ENCODE measurements around the gene GARS1.
A peak's percentile ranks its signal among the peaks of the same experiment; 100 is the strongest.

Gene GARS1

GRCh38 chr7:30657131-30657530 lies 62.5 kb downstream of the GARS1 start:
- DNase-seq = no peak

GRCh38 chr7:30658479-30659074 lies 63.9 kb downstream of the GARS1 start:
- DNase-seq = no peak

DNA sequence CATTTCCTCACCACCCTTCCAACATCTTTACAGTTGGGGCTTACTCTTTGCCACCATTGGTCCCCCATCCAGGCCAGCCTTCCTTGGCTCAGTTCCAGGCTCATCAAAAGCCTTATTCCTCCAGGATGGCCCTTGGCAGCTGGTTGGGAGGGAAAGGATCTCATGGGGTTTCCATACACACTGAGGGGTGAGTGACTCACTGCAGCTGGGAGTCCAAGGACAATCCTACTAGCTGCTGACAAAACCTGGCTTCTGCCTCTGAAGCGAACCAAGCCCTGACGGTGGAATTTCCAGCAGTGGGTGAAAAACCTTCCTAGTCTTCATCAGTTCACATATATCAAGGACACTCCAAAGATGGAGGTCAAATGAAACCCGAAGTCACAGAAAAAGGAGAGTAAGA lies 64.6 kb downstream of the GARS1 start:
- DNase-seq = no peak

GRCh38 chr7:30660331-30661255 lies 65.9 kb downstream of the GARS1 start:
- DNase-seq = no peak

DNA sequence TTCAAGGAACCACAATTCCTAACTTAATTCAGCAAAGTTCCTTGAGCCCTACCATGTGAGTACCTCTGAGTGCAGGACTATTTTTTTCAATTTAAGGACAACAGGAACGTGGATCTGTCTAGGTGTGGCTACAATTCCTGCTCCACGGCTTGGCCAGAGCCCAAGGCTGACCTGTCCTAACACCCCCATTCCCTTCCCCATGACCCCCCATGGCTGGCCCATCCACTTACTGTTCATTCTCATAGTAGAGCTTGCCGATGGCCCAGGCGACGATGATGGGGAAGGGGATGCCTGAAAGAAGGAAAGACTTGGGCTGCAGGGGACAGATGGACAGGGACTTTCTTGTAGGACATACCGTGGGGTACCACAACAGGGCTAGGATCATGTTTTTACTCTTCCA lies 67.2 kb downstream of the GARS1 start:
- no peak for DNase-seq

- no peak for DNase-seq
Measured at GRCh38 chr7:30662431-30662939, 67.8 kb downstream of the GARS1 start.

DNA sequence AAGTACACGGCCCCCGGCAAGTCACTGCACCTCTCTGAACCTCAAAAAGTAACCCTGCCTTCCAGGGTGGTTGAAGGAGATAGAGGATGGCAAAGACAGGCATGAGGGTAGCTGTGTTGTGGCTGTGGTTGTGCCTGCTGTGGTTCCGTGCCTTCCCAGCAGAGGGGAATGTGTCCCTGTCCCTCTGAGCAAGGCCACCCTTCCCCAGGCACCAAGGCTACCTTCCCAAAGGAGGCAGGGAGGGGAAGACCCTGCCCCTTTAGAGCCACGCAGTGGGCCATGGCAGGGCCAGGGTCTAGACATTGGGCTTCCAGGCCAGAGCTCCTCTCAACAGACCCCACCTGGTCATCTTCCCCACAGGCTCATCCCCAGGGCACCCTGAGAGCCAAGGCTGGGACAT lies 68.7 kb downstream of the GARS1 start:
- DNase-seq = no peak

DNA sequence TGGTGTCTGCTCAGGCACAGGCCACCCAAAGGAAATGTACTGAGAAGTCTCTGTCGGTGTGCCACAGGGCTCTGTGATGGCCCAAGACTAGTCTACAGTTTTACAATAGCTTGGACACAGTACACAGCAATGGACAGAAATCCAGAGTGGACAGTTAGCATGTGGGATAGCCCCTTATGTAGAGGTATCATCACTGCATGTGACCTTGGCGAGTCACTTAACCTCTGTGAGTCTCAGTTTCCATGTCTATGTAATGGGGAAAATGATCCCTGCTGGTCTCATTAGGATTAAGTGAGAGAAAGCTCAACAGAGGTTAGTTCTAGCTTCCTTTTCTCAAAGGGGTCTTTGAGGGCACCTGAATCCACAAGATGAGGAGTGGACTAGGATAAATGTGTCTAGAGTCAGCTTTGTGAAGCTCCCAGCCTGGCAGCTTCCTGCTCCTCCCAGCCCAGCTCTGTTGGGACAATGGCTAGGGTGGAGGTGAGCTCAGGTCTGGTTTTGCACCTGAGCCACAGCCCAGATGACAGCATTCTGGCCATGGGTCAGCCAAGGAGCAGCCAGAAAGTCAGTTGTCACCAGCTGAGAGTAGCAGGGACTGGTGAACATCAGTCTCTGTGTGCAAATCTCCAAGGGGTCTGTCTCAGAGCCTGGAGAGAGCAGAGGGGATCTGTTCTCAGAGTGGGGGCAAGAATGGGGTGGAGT lies 69.7 kb downstream of the GARS1 start:
- DNase-seq = no peak

- DNase-seq = no peak
Measured at GRCh38 chr7:30665043-30665442, 70.4 kb downstream of the GARS1 start.

DNA sequence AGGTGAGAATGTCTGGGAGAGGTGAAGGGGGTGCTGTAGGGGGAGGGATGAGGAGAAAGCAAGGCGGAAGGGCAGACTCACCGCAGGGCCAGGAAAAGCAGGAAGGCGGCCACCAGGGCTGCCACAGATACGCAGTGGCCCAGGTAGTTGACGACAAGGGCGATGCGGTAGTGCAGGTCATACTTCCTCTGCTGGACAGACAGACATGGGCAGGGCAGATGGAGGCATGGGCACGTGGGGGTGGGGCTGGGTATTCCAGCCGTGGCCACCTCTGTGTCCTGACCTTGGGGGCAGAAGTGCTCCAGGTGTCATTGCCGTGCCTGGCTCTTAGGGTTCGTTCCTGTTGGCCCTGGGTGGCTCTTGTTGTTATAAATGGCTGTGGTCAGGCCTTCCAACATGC lies 70.8 kb downstream of the GARS1 start:
- DNase-seq = no peak

GRCh38 chr7:30667172-30667571 lies 72.5 kb downstream of the GARS1 start:
- DNase-seq = no peak

DNA sequence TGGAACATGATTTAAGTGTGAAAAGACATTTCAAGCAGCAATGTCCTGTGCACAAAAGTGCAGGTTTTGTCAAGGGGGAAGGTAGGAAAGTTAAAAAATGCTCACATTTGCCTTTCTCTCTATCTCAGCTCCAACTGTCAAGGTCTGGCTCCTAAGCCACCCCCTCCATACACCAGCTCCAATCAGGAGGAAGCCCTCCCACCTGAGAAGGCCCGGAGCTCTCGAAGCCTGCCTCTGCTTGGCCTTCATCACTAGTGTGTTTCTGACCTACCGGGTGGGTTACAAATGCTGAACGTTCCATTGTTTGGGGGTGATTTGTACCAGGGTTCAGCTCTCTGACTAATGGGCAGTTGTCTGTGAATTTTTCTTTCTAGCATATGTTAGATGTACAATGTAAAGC lies 73.4 kb downstream of the GARS1 start:
- no peak for DNase-seq

GRCh38 chr7:30671793-30672465 lies 77.3 kb downstream of the GARS1 start:
- peak; percentile 44 for DNase-seq

- DNase-seq = no peak
Measured at GRCh38 chr7:30674420-30674819, 79.7 kb downstream of the GARS1 start.

GRCh38 chr7:30674876-30675275 lies 80.2 kb downstream of the GARS1 start:
- DNase-seq = no peak

DNA sequence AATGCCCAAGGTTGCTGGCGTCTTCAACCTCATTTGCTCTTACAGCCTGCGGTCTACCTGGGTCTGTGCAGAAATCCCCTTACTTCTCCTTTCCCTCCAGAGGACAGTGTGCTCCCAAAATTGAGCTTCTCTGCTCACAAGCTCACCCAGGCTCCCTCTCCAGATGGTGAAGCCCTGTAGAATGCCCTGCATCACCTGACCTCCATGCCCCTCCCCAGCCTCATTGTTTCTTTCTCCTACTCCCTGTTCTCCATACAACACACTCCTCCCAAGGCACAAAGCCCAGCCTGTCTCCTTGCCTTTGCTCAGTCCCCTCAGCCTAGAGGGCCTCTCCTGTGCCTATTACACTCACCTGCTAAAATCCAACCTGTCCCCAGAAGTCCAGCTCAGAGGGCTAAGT lies 84.1 kb downstream of the GARS1 start:
- DNase-seq = no peak

DNA sequence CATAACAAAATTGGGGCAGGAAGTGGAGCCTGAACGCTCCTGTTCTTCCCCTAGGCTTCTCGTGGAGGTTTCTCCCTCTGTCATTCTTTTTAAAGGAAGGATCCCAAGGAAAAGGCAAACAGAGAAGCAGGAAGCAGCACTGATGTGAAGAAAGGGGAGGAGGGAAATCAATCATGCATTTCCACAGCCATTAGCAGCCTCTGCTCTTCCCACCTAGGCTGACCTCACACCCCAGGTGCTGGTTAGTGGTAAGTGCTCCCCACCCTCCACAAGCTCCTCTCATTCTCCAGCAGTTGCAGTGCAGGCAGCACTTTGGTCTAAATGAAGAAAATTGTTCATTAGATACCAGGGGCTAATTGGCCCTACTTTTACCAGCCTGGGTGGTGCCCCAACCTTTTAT lies 85.0 kb downstream of the GARS1 start:
- DNase-seq = no peak

DNA sequence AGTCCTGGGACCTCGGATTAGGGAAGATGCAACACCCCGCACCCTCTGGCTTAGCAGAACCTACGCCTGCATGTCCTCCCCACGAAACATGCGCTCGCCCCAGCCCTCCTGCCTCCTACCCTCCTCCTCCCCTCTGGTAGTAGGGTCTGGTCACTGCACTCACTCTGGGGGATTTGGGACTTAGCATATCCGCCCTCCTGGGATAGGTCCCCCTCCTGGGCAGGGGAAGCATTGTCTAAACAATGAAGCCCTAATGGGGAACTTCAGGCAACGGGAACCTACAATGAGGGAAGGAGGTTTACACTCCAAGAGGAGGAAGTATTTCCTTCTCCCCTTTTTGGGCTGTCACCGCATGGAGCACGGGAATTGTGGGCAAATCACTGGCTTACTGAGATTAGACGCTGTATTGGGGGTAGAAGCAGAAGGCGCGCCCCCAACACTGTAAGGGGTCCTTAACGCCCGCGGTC lies 86.7 kb downstream of the GARS1 start:
- no peak for DNase-seq

- no peak for DNase-seq
Measured at GRCh38 chr7:30681815-30682211, 87.1 kb downstream of the GARS1 start.

DNA sequence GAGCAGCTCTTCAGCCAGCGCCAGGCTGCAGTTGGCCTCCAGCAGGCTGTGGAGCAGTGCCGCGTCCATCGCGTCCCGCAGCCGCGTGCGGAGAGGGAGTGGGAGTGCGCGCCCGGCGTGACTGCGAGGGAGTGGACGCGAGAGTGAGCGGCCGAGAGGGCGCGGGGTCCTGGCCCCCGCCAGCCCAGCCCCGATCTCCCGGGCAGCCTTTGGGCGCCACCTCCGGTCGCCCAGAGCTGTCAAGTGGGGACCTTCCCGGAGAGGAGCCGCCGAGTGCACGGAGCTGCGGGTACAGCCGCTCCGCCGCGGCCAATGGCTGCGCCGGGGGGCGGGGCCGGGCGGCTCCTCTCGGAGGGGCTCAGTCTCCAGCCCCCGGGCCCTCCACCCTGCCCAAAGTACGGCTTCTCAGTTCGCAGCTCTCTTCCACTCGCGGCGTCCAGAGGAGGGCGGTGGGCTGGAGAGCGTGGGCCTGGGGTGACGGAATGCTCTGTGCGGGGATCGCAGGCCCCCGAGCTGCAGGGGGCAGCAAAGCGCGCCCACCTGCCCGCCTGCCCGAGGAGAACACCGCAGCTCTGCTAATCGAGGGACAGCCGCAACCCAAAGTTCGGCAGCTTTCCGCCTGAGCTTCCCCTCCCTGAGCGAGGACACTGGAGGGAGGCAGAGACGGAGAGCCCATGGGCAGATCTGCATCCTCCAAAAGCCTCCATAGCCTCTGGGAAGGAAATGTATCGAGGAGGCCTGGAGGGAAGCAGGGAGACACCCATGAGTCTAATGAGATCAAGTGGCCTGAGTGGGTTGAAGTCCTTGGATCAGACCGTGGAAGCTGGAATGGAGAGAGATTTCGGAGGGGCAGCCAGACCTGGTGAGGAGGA lies 87.8 kb downstream of the GARS1 start, which contains the start of gene CRHR2:
Gene CRHR2 (minus strand): TSS at position 245 of the 872 bp plus-strand sequence. CDS start 176 bp downstream, at position 69.
- DNase-seq = no peak

DNA sequence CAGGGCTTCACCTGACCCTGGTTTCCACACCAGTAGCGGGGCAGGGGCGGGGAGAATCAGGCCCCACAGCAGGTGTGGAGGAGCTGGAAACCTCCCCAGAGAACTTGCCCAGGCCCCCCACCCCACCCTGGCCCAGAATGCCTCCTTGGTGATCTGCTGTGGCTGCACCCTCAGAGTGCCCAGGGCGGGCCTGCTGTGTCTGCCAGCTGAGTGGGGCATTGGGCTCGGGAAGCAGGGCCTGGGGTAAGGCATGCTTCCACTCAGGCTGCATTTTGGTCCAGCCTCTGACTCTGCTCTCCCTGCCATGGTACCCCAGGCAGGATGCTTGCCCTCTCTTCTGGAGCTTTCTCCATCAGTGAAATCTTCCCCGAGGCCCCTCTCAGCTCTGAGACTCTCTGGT lies 88.6 kb downstream of the GARS1 start:
- no peak for DNase-seq
